GDM1 (cell line): Measurements from ENCODE around the gene ZNF30.
"Not testable (repeated sequence)": the region's sequence is repeated elsewhere in the genome, so short reads cannot be mapped to it uniquely, and the experiment has no call there.

Experiments
- DNase-seq: peaks from one replicate; lab custom pipeline; 2025; lab: John Stamatoyannopoulos, UW

Gene ZNF30

DNA sequence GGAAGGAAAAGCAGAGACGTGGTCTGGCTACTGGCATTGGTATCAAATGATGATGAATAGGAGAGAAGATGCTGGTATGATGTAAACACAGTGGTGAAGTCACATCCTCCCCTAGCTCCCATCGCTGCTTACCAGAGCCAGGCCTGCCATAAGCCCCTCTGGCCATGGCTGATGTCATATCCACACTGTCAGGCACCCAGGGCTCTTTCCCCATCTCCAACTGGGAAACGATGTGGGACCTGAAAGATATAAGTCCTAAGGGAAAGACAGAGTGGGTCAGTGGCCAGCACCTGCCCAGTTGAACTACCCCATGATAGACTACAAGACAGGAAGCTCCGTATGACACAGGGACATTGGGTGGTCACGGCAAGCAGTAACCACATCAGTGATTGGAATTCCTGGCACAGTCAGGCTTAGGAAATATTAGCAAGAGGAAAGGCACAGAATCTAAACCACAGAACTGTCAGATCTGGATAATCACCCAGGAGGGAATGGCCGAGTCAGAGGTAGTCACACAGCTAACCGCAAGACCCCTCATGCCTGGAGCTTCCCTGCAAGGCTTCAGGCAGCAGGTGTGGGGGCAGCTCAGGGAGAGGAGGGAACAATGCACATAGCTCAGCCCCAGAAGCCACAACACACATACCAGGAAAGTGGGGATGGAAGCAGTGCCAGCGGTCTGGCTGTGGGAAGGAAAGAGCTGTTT lies 33.6 kb downstream of the ZNF30 start:
- DNase-seq = no peak

DNA sequence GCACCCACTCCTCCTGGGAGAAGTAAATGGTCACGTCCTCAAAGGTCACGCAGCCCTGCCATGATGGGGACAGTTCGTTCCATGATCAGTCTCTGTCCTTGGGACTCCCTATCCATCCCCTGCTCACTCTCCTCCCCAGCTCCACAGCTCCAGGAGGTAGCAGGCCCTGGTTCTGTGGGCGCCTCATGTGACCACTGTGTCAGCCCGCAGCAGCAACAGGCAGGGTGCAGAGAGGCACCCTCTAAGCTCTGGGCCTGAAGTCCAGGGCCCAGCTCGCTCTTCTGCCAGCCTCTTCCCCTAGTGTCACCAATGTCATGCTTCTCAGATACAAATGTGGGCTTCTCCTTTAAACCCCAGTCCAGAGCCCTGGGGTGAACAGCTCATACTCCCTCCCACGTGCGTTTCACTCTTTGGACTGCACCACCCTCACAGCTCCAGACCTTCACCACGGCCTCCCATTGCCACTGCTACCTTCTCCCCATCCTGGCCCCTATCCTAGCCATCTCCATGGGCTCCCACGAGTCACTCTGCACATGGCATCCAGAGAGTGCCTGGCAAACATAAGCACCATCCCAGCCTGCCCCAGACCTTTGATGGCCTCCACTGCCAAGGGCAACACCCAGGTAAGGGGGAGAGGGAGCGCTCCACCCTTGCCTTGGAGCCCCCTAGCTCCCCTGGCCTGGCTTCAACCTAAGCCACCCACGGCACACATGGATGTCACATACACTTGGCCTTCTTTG lies 34.4 kb downstream of the ZNF30 start:
- no peak for DNase-seq

DNA sequence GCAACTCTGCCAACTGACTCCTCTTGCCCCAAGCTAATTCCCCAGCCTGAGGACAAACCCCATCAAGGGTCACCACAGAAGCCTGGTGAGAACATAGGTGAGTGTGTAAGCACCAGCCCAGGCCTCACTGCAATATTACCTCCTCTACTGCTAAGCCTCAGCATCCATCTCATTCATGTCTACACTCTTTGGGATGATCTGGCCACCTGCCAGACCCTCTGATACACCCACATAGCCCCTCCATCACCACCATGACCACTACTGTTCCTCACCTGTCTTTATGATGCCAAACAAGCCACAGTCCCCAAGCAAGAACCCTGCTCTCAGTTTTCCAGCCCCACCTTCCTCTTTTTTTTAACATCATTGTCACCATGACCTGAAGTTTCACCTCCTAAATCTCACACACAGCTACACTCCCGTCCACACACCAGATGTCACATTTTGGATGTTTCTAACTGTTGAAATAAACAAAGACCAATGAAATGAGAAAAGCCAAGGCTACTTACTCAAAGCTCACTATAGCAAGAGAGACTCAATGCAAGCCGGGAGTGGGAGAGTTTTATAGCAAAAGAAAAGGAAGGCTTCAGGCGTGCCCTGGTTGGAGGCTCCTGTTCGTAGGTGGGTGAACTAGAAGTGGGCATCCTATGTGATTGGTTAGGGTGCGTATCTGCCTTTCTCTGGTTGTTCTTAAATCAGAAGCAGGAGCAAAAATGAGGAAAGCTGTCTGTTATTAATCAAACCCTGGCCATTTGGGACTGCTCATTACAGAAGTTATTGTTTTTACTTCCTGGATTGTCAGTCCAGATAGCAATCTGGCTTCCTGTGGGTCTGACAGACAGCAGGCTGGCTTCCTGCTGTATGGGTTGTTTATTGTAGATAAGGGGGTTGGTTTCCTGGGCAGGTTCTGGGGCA lies 35.3 kb downstream of the ZNF30 start:
- peak; percentile 80 for DNase-seq

DNA sequence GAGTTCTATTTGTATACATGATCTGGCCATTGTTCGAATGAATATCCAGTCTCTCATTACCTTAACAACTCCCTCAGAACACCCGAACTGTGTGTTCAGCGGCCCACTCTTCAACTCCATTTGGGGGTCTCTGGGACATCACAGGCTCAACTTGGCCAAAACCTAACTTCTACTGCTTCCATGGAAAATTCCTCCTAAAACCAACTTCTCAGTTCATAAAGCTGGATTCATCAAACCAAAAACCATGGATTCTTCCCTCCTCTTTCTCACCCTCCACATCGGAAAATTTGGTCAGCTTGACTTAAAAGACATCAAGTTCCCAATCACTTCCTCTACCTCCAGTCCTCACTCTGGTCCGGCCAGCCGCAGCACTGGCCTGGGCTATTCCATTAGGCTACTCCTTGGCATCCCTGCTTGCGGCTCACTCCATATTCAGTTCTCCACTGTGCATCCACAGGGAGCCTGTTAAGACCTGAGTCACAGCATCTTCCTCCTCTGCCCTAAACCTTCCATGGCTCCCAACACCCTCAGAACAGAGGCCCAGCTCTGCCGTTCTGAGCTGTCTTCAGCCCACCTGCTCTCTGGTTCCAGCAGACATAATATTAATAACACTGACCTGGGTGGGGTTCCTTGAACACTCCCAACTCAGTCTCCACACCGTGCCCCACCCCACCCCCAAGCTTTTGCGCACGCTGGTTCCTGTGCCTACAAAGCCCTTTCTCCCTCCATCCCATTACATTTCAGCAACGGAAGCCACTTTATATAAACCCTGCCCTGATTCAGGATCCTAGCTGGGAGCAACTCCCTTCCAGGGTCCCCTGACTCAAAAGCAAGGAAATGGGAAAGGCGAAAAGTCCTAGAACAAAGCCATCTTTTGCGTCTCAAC lies 36.2 kb downstream of the ZNF30 start:
- no peak for DNase-seq

DNA sequence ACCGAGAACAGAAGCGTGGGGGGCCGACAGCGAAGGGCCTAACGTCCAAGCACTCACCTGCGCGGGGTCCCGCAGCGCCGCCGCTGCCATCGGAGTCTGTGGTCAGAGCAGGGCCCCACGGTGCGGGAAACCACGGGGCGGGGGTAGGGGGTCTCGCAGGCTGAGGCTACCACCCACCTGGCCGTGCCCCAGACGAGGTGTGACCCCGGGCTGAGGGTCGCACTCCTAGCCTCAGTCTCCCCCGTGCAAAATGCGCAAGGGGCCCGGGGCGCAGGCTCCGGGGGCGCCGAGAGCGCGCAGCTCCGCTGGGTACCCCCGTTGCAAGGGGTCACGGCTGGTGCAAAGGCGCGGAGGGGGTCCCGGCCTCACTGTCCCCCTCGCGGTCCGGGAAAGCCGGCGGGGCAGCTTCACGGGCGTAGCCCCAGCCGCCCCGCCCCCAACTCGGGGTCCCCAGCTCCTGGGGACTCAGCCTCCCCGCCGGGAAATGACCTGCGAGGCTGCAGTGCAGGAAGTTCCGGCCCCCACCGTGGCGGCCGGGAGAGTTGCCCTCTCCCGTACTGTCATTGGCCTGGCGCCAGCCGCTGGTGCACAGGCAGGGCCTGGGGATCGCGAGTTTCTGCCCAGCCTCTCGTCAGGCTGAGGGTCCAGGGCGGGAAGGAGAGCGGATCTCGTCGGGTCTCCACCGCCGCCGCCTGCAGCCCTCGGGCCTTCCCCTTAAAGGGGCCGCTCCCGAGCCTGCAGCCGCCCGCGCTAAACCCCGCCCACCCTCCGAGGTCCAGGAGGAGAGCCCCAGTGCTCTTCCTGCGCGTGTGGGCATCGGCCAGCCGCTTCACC lies 37.1 kb downstream of the ZNF30 start, which contains the start of gene ZNF792:
Gene ZNF792 (minus strand): TSS at position 657 of the 834 bp plus-strand sequence. CDS start 567 bp downstream, at position 90.
- DNase-seq = peak; percentile 57

DNA sequence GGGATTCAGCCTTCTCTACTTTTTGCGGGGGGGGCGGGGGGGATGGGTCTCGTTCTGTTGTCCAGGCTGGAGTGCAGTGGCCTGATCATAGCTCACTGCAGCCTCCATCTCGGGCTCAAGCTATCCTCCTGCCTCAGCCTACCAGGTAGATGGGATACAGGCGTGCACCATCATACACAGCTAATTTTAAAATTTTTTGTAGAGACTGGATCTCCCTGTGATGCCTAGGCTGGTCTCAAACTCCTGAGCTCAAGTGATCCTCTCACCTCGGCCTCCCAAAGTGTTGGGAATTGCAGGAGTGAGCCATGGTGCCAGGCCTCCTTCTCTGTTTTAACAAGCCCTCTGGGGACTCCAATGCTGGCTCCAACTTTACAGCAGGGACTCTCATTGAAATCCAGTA lies 37.9 kb downstream of the ZNF30 start:
- DNase-seq = no peak

DNA sequence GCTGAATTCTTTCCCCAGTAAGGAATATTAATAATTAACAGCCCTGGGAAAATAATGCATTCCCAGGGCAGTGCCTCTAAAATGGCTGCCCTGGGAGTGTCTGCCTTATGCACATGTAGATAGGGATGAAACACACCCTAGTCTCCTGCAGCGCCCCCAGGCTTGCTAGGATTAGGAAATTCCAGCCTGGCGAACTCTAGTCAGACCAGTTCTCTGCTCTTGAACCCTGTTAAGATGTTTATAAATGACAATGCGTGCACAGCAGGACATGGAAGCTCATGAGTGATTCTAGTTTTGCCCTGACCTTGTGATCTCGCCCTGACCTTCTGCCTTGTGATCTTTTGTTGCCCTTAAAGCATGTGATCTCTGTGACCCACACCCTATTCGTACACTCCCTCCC lies 38.8 kb downstream of the ZNF30 start:
- DNase-seq = not testable (repeated sequence)

DNA sequence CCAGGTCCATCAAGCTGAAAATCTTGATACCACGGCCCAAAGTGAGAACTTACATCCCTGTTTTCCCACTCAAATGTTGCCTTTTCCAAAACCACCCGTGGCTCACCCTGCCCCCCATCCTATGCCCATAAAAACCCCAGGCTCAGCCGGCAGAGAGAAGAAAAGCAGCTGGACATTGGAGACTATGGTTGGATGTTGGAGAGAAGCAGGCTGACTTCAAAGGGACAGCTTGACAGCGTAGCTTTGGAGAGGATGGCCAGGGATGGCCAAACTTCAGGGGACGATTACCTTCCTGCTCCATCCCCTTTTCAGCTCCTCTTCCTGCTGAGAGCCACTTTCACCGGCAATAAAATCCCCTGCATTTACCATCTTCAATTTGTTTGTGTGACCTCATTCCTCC lies 40.8 kb downstream of the ZNF30 start:
- DNase-seq = no peak

DNA sequence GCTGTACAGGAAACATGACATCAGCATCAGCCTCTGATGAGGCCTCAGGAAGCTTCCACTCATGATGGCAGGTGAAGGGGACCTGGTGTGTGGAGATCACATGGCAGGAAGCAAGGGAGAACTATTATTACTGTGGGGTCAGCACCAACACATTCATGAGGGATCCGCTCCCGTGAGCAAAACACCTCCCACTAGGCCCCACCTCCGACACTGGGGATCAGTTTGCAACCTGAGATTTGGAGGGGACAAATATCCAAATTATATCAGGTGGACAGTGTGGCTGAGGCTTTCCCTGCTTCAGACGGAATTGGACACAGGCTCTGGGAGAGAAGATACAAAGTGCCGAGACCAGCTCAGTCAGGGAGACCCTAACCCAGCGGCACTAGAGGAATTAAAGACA lies 43.0 kb downstream of the ZNF30 start:
- no peak for DNase-seq

DNA sequence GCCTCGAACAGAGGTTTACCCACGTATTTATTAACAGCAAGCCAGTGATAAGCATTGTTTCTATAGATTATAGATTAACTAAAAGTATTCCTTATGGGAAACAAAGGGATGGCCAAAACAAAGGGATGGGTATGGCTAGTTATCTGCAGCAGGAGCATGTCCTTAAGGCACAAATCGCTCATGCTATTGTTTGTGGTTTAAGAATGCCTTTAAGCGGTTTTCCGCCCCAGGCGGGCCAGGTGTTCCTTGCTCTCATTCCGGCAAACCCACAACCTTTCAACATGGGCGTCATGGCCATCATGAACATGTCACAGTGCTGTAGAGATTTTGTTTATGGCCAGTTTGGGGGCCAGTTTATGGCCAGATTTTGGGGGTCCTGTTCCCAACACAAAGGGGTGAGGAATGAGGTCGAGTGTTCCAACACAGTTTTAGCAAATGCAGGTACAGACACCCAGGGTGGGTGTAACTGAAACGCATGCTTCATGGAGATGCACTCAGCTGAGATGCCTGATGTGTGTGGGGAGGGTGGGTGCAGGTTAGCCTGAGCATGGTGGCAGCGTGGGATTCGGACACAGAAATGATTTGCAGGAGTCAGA lies 43.6 kb downstream of the ZNF30 start:
- not testable (repeated sequence) for DNase-seq

DNA sequence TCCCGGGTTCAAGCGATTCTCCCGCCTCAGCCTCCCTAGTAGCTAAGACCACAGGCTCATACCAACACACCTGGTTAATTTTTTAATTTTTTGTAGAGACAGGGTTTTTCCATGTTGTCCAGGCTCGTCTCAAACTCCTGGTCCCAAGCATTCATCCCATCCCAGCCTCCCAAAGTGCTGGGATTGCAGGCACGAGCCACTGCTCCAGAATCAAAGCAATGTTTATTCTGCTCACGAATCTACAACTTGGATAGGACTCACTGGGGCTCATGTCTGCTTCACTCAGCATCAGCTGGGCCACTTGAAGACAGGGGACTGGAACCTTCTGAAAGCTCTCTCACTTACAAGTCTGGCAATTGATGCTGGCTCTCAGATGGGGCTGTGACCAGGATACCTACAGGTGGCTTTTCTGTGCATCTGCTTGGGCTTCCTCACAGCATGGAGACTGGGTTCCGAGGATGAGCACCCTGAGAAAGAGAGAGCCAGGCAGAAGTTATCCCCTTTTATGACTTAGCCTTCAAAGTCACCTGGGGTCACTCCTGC lies 45.5 kb downstream of the ZNF30 start:
- DNase-seq = no peak

DNA sequence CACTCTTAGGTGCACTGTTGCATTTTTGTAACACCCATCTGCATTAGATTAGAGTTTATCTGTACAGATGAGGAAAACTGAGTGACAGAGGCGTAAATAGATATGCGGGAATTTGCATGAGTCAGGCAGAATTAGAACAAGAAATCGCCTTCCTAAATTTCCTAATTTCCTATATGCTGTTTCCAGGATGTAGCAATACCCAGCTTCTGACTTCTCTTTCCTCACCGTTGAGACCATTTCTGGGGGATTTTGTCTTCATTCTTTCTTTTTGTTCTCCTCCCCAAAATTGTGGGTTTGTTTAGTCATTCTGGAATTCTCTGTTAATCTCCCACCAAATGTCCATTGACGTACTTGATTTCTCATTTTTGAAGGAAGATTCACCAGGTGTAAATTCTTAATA lies 47.9 kb downstream of the ZNF30 start:
- no peak for DNase-seq

DNA sequence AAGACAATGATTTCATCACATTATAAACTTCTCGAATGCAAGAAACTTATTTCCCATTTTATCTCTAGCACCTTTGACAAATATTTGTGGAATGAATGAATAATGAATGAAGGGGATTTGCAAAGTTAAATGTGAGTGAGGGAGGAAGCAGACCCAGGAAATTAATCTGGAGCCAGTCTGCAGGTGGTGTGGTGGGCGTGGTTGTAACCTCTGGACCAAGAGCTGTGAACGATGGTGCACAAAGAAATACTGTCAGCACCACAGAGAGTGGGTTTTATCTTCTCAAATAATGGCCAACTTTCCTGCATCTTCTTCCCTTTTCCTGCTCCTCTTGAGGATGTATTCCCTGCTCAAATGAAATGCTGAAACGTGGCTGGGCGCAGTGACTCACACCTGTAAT lies 48.4 kb downstream of the ZNF30 start:
- DNase-seq = no peak

DNA sequence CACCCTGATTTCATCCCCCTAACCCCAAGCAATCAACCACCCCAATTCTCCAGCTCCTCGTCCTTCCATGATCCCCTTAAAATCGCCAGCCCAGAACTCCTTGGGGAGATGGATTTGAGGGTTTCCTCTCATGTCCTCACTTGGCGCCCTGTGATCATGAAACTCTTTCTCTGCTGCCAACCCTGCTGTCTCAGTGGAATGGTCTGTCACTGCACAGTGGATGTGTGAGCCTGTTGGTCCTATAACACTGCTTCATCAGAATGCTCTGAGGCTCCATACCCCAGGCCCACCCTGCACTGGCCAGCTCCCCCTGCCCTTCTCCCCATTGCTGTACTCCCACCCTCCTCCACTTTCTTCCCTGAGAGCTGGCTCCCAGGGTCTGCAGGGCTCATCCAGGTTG lies 49.9 kb downstream of the ZNF30 start:
- no peak for DNase-seq

DNA sequence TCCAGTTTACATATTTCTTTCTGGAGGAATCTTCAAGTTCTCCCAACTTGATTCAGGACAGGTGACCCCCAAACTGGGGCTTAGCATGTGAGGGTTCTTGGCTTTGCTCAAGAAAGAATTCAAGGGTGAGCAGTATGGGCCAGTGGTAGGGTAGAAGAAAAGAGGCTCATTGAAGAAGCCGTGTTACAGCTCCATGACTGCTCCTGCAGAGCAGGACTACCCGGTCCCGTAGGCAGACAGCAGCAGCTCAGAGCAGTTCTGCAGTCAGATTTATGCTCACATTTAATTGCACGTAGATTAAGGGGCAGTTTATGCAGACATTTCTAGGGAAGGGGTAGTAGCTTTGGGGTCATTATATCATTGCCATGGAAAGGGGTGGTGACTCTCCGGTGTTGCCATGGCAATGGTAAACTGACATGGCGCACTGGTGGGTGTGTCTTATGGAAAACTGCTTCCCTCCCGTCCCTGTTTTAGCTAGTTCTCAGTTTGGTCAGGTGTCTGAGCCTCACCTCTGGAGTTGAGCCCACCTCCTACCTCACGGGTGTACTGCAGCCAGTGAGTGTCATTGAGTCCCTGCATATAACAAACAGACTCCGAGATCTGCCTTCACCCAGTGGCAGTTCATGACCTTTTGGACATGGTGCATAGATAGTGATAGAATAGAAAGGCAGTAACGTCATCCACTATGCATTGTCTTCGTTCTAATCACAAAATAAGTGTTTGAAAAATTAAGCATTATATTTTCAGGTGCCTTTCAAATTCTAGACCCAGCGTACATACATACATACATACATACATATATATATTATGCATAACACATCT lies 53.3 kb downstream of the ZNF30 start:
- no peak for DNase-seq

DNA sequence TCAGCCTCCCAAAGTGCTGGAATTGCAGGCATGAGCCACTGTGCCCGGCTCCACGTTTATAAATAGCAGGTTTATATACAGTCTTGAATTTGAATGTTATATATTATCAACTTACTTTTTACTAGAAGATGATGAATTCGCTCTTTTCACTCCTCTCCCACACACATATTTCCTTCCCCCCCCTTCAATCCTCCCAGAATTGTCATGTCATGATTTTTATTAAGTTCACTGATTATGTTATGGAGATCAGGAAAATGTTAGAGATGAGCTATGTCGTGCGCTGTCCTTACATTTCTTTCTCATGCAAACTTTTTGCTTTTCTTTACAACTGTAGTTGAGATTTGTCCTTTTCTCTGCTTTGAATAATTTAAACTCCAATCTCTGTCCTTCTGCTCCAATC lies 55.6 kb downstream of the ZNF30 start:
- DNase-seq = no peak

DNA sequence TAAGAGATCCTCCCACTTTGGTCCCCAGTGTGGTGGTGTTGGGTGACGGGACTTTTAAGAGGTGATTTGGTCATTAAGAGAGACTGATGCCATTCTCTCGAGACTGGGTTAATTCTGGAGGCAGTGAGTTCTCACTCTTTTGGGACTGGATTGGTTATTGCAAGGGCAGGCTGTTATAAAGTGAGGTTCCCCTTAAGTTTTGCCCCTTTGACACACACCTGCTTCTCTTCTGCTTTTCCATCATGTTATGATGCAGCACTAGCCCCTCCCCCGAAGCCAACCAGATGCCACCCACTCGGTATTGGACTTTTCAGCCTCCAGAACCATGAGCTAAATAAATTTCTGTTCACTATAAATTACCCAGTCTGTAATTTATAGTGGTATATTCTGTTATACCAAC lies 57.1 kb downstream of the ZNF30 start:
- no peak for DNase-seq

DNA sequence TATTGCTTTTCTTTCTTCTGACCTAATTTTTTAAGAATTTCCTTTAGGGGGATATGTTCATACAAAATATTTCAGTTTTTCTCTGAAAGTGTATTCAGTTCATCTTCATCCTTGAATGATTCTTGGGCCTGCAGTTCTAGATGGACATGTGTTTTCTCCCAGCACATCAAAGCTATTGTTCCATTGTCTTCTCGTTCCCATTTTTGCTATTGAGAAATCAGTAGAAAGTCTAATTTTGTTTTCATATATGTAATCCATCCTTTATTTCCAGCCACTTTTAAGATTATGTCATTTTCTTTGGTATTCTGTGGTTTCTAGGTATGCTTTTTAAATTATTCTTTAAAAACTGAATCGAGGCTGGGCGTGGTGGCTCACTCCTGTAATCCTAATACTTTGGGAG lies 57.6 kb downstream of the ZNF30 start:
- no peak for DNase-seq
